ENCODE data around the gene SHB.

- TF ChIP-seq CTCF (CRISPR knock-in tag; IDR thresholded peaks at IDR 0.05) (no peak), SPEN (CRISPR knock-in tag; IDR thresholded peaks at IDR 0.05; ENCODE audit: low read depth) (no peak), CREB3 (CRISPR knock-in tag; IDR thresholded peaks at IDR 0.05) (no peak), ZNF30 (CRISPR knock-in tag; IDR thresholded peaks at IDR 0.05) (no peak), ATF4 (CRISPR knock-in tag; IDR thresholded peaks at IDR 0.05) (no peak), SRF (IDR thresholded peaks at IDR 0.05; ENCODE audit: low read depth, low read length) (no peak), ZBTB37 (CRISPR knock-in tag; IDR thresholded peaks at IDR 0.05) (no peak), ASH2L (IDR thresholded peaks at IDR 0.05; ENCODE audit: insufficient read length, low read depth, low read length) (no peak), ZNF432 (CRISPR knock-in tag; IDR thresholded peaks at IDR 0.05; ENCODE audit: borderline replicate concordance) (no peak), FOXP4 (CRISPR knock-in tag; IDR thresholded peaks at IDR 0.05) (no peak), IKZF5 (CRISPR knock-in tag; IDR thresholded peaks at IDR 0.05) (no peak)
Measured at GRCh38 chr9:37998881-37999587, 70.0 kb downstream of the SHB start.

Measured in HepG2 (cell line).